ENCODE measurements around the gene LDHA. TPM values are rescaled to one million over a fixed set of nuclear protein-coding genes. Genes with fewer than 3 reads are reported as not detected.
"Not testable (repeated sequence)": the region's sequence is repeated elsewhere in the genome, so short reads cannot be mapped to it uniquely, and the experiment has no call there.

The LDHA gene
- total RNA-seq, 2 donors from 2014 or later = 94.6 to 147 TPM

DNA sequence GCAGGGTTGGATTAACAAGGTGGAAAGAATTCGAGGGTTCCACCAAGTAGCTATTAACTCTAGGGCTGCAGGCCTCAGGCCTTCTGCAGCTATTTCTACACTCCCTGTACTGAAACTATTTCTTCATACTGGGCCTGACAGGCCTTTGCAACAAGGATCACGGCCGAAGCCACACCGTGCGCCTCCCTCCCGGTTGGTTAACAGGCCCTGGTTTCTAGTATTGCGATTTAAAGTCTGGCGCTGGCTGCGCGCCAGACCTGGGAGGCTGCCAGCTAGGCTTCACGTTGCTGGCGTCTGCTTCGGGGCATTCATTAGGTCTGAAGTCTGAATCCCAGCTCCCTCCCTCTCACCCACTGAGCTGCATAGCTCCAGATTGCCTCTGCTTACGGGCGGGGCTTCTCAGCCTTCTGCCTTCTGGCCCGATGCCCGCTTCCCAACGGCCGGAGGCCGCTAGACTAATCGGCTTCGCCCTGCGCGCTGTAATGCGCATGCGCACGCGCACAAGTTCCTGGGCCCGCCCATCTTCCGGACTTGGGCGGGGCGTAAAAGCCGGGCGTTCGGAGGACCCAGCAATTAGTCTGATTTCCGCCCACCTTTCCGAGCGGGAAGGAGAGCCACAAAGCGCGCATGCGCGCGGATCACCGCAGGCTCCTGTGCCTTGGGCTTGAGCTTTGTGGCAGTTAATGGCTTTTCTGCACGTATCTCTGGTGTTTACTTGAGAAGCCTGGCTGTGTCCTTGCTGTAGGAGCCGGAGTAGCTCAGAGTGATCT is 1.6 kb downstream of the LDHA start:
- H3K27me3 ChIP-seq = no peaks in the 10 kb centered on the region
- intact Hi-C loops (cut with DNase I) = loop anchor here (10.0 kb wide), 1 partner anchor 71 kb away; the partner anchor contains the start of genes GTF2H1 and HPS5
- H3K4me1 ChIP-seq = peaks cover 22% of the 10 kb centered on the region
- 1% methylated on average over 15 to 46 of the region's 46 CpGs for WGBS, 2 donors
- DNase-seq (peak; percentile 98 to 99 (median 99)), ATAC-seq (peak; percentile 91)
- peak overlapping the region; percentile 49 to 83 for H3K4me3 ChIP-seq
- peaks cover 0 to 18% of the 10 kb centered on the region in 2 donors for H3K36me3 ChIP-seq (replicated peaks in 1 of 2; ENCODE audit: insufficient read depth in 1 of 2, low read depth in 2 of 2)
- TF ChIP-seq POLR2A (IDR thresholded peaks at IDR 0.05) = peak; percentile 71 to 87 (median 82)
- TF ChIP-seq, protein P1, sequence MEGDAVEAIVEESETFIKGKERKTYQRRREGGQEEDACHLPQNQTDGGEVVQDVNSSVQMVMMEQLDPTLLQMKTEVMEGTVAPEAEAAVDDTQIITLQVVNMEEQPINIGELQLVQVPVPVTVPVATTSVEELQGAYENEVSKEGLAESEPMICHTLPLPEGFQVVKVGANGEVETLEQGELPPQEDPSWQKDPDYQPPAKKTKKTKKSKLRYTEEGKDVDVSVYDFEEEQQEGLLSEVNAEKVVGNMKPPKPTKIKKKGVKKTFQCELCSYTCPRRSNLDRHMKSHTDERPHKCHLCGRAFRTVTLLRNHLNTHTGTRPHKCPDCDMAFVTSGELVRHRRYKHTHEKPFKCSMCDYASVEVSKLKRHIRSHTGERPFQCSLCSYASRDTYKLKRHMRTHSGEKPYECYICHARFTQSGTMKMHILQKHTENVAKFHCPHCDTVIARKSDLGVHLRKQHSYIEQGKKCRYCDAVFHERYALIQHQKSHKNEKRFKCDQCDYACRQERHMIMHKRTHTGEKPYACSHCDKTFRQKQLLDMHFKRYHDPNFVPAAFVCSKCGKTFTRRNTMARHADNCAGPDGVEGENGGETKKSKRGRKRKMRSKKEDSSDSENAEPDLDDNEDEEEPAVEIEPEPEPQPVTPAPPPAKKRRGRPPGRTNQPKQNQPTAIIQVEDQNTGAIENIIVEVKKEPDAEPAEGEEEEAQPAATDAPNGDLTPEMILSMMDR (IDR thresholded peaks at IDR 0.05) = no peak
- H3K9me3 ChIP-seq = no peaks in the 10 kb centered on the region
- peak overlapping the region; percentile 92 to 98 (median 94) for H3K27ac ChIP-seq

DNA sequence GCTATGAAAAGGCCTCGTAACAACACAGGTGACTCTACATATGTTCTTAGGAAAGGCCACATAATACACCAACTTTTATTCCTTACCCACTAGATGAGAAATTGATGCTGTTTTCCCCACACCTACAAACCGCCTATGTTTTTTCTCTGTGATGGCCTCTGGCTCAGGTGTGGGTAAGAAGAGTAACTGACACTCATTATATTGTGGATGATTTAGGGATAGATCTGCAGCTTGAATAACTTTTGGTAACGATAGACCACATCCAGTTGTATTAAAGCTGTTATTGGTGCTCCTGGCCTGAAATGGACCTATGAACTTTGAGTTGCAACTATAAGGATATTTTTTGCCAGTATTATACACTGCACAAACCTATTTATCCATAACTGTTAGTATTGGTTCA is 3.6 kb downstream of the LDHA start:
- Histone ChIP-seq H3K27me3 (no peaks in the 10 kb centered on the region), H3K27ac (no peak overlapping the region), H3K4me3 (no peak overlapping the region), H3K9me3 (no peaks in the 10 kb centered on the region), H3K36me3 (replicated peaks in 1 of 2; ENCODE audit: insufficient read depth in 1 of 2, low read depth in 2 of 2) (peaks cover 0 to 23% of the 10 kb centered on the region in 2 donors), H3K4me1 (peaks cover 22% of the 10 kb centered on the region)
- ATAC-seq (no peak), DNase-seq (no peak)
- intact Hi-C loops (cut with DNase I) = loop anchor here (10.0 kb wide), 1 partner anchor 73 kb away; the partner anchor contains the start of genes GTF2H1 and HPS5
- TF ChIP-seq POLR2A (IDR thresholded peaks at IDR 0.05) = no peak
- TF ChIP-seq, protein P1 (IDR thresholded peaks at IDR 0.05) = no peak
- WGBS, 2 donors = 95 to 96% methylated on average over 3 of the region's 3 CpGs

DNA sequence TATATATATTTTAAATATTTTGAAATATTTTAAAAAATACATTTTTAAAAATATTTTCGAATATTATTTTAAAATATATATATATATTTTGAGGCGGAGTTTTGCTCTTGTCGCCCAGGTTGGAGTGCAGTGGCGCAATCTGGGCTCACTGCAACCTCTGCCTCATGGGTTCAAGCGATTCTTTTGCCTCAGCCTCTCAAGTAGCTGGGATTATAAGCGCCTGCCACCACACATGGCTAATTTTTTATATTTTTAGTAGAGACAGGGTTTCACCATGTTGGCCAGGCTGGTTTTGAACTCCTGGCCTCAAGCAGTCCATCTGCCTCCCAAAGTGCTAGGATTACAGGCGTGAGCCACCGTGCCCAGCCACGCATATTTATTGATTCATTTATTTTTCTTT is 6.7 kb downstream of the LDHA start:
- peaks cover 11% of the 10 kb centered on the region for H3K4me1 ChIP-seq
- intact Hi-C loops (cut with DNase I); H3K27ac ChIP-seq; ATAC-seq; H3K4me3 ChIP-seq; H3K9me3 ChIP-seq; DNase-seq; H3K27me3 ChIP-seq: not testable (repeated sequence)
- peaks cover 9 to 44% of the 10 kb centered on the region in 2 donors for H3K36me3 ChIP-seq (replicated peaks in 1 of 2; ENCODE audit: insufficient read depth in 1 of 2, low read depth in 2 of 2)
- WGBS, 2 donors = 90% methylated on average over 8 to 9 of the region's 9 CpGs

DNA sequence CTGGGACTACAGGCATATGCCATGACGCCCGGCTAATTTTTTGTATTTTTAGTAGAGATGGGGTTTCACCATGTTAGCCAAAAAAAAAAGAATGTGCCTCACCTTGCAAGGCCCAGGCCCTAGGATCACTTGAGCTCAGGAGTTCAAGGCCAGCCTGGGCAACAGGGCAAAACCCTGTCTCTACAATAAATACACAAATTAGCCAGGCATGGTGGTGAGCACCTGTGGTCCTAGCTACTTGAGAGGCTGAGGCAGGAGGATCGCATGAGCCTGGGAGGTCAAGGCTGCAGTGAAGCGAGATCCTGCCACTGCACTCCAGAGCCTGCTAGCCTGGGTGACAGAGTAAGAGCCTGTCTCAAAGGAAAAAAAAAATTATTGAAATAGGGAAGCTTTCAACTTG is 9.7 kb downstream of the LDHA start:
- peaks cover 5% of the 10 kb centered on the region for H3K4me1 ChIP-seq
- H3K27ac ChIP-seq = no peak overlapping the region
- no peaks in the 10 kb centered on the region for H3K9me3 ChIP-seq
- ATAC-seq = no peak
- TF ChIP-seq POLR2A (IDR thresholded peaks at IDR 0.05) = no peak
- DNase-seq = no peak
- intact Hi-C loops (cut with DNase I) = no loop called here
- no peaks in the 10 kb centered on the region for H3K27me3 ChIP-seq
- 96% methylated on average over 4 of the region's 4 CpGs for WGBS, 2 donors
- no peak overlapping the region for H3K4me3 ChIP-seq
- H3K36me3 ChIP-seq (replicated peaks in 1 of 2; ENCODE audit: insufficient read depth in 1 of 2, low read depth in 2 of 2) = peaks cover 11 to 39% of the 10 kb centered on the region in 2 donors

DNA sequence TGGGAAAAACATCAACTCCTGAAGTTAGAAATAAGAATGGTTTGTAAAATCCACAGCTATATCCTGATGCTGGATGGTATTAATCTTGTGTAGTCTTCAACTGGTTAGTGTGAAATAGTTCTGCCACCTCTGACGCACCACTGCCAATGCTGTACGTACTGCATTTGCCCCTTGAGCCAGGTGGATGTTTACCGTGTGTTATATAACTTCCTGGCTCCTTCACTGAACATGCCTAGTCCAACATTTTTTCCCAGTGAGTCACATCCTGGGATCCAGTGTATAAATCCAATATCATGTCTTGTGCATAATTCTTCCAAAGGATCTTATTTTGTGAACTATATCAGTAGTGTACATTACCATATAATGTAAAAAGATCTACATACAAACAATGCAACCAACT is 13.0 kb downstream of the LDHA start:
- peak; percentile 81 for ATAC-seq
- H3K27ac ChIP-seq = peak overlapping the region in 1 of 4 donors; percentile 6
- 18 to 25% methylated on average over 3 of the region's 3 CpGs for WGBS, 2 donors
- H3K4me1 ChIP-seq; H3K9me3 ChIP-seq; intact Hi-C loops (cut with DNase I); H3K27me3 ChIP-seq; H3K4me3 ChIP-seq: not testable (repeated sequence)
- H3K36me3 ChIP-seq (replicated peaks in 1 of 2; ENCODE audit: insufficient read depth in 1 of 2, low read depth in 2 of 2) = peaks cover 11 to 28% of the 10 kb centered on the region in 2 donors
- peak; percentile 42 to 80 (median 64) for DNase-seq

DNA sequence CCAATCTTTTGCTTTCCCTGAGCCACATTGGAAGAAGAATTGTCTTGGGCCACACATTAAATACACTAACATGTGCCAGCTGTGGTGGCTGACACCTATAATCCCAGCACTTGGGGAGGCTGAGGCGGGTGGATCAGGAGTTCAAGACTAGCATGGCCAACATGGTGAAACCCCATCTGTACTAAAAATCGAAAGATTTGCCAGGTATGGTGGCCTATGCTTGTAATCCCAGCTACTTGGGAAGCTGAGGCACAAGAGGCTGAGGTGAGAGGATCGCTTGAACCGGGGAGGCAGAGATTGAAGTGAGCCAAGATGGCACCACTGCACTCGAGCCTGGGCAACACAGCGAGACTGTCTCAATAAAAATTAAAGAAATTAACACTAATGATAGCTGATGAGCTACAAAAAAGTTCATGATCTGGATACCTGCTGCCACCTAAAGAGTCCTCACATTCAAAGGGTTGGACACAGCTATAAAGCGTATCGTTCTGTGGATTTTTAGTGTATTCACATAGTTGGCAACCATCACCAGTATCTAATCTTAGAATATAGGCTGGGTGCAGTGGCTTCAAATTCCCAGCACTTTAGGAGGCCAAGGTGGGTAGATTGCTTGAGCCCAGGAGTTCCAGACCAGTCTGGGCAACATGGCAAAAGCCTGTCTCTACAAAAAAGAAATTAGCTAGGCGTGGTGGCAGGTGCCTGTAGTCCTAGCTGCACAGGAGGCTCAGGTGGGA is 14.4 kb downstream of the LDHA start:
- WGBS, 2 donors = 91 to 95% methylated on average over 9 of the region's 9 CpGs
- Histone ChIP-seq H3K36me3 (replicated peaks in 1 of 2; ENCODE audit: insufficient read depth in 1 of 2, low read depth in 2 of 2) (peaks cover 11 to 20% of the 10 kb centered on the region in 2 donors), H3K4me1 (peaks cover 5% of the 10 kb centered on the region), H3K27me3 (no peaks in the 10 kb centered on the region), H3K27ac (no peak overlapping the region), H3K4me3 (no peak overlapping the region), H3K9me3 (no peaks in the 10 kb centered on the region)
- intact Hi-C loops (cut with DNase I) = no loop called here
- no peak for DNase-seq
- no peak for TF ChIP-seq POLR2A (IDR thresholded peaks at IDR 0.05)
- TF ChIP-seq, protein P1 (IDR thresholded peaks at IDR 0.05) = no peak
- no peak for ATAC-seq

All from body of pancreas (tissue), 4 donors.